CD4-positive, alpha-beta T cell treated with Interleukin-17A for 4 hours (primary cell): Measurements from ENCODE around the gene RAX.
"Not testable (repeated sequence)": the region's sequence is repeated elsewhere in the genome, so short reads cannot be mapped to it uniquely, and the experiment has no call there.

Experiments
- DNase-seq: peaks from one replicate; pipeline ENCODE4 v3.0.0-alpha.2; 2020; ENCODE audit warnings: mixed read lengths

Gene RAX

DNA sequence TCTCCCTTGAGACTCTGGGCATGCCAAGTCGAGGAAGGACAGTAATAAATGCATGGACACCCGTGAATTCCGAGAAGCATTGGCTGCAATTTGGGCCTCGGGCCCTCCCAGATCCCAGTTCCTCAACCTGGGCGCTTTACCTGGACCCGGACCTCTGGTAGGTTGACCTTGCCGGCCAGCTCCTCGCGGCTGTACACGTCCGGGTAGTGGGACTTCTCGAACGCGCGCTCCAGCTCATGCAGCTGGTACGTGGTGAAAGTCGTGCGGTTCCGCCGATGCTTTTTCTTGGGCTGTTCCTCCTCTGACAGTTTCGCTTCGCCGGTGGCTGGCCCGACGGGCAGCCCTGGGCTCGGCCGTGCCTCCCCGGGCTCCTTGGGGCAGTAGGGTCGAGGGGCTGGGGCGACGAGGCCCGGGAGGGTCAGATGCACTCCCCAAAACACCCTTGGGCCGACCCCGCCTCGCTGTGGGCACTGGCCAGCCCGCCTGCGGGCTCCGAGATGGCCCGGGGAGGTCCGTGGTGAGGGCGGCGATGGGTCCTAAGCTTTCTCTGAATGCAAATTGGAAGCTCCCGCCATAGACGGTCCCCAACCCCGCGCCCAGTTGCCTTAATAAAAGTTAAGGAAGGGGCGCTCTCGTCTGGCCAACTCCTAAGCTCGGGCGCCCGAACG, 899 bp downstream of the RAX start:
- no peak for DNase-seq

DNA sequence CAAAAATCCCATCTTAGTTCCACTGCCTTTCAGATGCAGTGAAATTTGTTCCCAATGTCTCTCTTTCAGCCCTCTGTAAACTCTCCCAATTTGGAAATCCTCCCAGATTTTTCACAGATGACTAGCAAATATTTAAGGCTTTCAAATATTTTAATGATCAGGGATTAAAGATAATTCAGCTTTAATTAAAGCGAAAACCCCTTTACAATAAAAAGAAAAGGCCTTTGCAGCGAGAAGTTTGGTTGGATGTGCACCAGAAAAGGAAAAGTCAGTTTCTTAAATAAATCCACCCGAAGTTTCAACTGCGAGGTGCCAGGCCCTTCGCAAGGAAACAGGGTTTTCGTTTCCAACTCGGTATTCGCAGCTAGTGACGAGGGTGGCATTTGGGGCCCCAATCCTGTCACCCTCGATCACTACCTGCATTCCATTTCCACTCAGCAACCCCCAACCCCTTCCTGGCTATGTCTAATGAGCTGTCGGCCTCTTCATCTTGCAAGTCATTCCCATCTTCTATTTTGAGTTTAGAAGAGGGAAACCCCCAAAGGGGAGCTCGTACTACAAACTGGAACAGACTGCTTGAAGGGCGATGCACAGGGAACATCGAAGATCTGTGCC, 1.5 kb downstream of the RAX start:
- no peak for DNase-seq

DNA sequence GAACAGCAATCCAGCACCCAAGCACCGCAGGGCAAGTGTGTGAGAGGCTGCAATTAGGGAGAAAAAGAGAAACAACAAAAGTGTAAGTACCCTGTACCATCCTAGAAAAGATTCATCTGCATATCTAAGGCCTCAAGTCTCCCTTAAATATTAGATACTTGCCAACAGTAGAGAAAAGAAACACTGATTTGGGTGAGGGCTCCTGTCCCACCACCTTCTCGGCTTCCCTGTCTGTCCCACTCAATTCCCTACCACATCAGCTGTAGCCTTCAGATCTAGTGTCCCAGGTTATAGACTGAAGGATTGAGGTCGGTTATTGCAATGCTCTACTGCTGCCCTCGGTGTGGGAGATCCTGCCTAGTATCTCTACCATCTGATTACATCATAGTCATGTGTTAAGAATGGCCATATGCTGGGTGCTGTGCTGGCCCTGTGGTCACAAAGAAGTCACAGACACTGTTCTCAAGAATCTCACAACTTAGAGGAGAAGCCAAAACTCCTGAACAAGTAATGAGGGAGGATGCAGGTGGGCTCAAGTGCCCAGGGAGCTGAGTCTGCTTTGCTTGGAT, 2.5 kb downstream of the RAX start:
- no peak for DNase-seq

DNA sequence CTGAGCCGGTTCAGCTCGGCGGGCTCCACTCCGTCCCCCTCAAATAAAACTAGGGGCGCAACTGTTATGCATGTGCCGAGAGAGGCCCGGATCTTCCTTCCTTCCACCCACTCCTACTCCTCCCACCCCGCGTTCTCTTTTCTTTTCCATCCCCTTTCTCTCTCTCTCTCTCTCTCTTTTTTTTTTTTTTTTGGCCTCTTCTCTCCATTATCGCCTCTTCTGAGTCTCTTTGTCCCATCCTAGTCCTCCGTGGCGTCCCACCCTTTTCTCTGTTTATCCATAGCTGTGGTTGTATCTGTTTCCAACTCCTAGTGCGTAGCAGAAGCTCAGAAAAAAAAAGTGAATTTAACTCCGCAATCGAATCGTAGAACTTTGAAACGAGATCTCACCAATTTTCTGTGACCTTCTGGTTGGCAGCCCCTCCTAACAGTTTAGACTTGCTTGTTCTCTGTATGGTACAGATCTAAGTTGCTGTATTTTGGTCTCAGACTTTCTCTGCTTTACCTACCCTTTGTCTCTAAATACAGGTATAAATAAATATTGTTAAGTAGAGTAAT, 3.6 kb downstream of the RAX start:
- no peak for DNase-seq

DNA sequence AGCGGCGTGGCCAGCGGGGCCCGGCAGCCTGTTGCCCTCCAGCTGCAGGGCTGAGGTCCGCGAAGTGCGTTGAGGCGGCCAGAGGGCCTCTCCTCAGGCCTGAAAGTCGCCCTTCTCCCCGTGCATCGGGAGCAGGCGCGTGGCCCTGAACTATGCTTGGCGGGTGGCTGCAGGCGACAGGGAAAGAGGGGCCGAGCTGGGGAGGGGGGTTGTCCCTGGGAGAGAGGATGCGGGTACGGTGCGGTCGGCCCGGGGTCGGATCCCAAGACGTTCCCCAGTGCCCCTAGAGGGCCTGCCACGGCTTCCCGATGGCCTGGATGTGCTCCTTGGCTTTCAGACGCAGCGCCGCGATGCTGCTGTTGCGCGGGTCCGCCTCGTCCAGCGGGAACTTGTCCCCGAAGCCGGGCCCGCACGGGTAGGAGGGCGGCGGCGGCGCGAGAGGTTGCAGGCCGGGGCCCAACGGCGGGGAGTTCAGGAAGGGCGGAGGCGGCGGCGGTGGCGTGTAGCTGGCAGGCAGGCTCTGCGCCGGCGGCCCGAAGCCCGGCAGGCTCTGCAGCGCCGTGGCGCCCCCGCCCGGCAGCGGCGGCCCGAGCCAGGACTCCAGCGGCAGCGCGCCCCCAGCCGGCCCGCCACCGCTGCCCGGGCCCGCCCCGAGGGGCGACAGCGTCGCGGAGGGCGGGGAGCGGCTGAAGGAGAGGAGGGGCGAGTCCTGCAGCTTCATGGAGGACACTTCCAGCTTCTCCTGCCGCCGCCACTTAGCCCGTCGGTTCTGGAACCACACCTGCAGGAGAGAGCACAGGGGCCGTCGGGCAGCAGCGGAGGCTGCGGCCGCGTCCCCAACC, 4.3 kb downstream of the RAX start:
- no peak for DNase-seq

DNA sequence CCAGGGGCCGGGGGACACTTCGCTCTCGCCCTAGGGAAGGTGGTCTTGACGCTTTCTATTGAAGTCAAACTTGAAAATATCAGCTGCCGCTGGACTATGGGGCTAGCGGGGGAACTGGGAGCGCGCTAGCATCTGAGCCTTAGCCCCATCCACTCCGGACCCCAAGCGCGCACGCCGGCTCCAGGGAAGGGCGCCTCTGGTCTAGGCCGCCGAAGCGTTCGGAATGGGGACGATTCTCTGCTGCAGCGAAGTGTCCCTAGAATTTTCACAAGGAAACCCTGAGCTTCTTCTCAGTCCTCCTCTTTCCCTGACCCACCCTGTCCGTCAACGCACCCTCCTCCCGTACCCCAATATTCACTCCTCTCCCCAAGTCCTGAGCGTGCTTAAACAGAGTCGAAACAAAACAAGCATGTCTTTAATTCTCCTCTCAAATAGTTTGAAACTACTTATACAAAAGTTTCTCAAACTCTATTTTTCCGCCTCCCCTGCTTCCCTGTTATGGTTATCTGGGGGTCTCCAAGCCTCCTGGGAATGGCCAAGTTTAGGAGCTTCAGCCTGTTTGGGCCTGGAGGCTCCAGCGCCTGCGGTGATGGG, 5.0 kb downstream of the RAX start:
- DNase-seq, result no peak

DNA sequence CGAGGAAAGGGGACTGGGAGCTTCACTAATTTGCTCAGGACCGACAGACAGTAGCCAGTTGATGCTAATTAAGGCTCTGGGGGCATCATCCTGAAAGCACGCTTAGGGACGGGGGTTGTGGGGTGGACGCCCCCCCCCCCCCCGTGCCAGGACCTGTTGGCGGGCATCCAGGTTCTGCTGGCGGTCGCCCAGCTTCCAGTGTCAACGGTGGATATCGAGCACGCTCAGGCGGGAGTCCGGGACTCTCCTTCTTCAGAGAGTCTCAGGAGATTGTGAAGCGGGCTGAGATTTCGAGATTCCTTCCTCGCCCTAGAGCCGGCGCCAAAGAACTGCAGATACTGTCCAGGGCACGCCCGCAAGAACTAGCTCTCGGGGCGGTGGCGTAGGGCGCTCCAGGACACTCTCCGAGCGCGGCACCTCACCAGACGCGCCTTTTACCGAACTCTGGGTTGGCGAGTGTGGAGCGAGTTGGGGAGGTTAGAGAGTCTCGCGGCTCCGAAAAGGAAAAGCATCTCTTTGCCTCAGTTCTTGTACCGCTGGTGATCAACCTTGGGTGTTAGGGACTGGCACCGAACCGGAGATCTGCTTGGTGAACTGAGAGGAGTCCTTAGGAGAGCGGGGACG, 5.6 kb downstream of the RAX start:
- no peak for DNase-seq

DNA sequence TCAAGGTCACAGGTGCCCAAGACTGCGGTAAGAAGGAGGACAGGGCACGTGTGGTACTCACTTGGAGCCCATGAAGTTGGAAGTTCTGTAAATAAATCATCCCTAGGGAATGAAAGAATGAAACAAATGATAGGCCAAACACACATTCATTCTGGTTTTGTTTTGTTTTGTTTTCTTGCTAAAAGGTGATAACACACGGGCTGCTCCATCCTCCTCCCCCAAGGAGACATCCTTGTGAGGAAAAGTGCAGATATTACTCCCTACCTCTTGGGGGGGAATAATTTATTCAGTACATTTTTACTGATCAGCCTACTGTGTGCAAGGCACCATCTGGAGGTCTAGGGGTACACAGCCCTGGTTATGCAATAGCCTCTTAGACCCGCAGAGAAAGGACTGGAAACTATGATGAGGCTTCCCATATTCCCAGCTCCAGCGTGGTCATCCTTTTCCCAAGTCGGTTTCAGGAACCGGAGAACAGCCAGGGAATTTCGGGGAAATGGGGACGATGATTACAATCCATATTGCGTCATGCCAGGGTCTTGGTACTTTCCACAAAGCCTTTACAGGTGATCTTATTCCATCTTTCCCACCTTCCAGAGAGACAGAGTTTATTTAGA, 6.3 kb downstream of the RAX start:
- no peak for DNase-seq

DNA sequence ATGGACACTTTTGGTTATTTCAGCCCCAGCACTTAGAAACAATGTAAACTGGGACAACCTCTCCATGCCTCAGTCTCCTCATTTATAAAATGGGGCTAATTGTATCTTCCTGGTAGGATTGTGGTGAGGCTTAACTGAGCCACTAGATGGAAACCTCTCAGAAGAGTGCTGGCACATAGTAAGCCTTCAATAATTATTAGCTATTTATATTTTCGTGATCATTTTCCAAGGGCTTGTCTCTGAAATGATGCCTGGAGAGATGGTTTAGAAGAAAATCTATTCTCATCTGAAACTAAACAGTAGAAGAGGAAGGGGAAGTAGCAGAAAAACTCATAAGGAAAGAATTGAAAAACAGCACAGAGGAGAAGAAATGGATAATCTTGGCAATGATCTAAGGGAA, 6.8 kb downstream of the RAX start:
- DNase-seq, result no peak

DNA sequence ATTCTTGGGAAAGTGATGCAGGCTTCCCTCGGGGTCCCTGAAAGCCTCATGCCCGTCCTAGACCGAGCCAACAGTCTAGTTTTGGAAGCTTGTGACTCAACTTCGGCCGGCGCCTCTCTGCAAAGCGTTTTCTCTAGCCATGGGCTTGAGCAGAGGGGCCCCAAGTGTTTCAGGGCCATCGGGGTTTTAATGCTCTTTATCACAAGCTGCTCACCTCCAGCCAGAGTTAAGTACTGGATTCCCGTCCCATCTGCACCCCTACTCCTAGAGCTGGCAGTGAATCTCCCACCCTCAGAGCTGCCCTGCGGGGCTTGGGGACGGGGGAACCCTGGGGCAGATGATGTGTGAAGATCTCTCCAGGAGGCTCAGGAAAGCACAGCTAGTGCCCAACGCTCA, 7.3 kb downstream of the RAX start:
- no peak for DNase-seq

DNA sequence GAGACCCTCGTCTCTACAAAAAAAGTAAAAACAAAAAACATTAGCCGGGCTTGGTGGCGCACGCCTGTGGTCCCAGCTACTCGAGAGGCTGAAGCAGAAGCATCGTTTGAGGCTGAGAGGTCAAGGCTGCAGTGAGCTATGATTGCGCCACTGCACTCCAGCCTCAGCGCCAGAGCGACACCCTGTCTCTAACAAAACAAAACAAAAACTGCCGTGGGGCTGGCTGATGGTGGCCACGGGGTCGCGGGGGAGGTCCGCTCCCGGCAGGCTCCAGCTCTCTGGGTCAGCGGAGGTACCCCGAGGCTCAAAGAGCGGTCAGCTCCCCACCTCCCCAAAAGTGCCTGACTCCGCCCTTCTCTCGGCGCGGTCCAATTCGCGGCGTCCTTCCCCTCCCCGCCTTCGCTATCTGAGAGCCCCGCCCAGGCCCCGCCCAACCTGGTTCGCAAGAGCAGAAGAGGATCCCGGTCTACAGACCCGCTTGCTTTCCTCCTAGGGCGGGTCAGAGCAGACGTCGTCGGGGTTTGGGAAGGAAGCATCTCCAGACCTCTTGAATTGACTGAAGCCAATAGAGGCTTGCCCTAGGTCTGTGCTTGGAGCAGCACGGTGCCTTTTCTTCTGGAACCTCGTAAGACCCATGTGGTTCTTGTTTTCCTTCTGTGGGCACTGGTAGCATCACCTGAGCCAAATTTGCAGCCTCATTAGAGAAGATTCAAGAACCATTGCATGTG, 7.8 kb downstream of the RAX start:
- DNase-seq, result no peak

DNA sequence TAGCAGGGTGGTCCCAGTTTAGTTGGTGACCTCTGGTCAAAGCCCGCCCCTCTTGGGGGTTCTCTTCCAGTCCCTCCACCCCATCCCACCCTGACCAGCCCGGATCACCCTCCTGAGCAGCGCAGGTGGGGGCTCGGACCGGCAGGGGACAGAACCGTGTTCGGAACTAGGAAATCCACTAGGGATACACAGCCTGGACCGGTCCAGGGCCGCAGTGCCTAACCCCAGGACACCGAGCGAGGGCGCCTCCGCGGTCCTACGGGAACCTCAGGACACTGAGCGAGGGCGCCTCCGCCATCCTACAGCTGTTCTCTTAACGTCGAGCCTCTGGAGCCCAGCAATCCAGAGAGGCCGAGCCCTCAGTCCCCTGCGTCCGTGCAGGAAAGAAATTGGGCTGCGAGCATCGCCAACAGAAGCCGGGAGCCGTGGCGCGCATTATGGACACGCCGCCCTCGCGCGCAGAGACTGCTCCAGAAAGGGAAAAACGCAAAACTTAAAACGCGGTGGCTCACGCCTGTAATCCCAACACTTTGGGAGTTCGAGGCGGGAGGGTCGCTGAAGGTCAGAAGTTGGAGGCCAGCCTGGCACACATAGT, 8.5 kb downstream of the RAX start:
- no peak for DNase-seq

DNA sequence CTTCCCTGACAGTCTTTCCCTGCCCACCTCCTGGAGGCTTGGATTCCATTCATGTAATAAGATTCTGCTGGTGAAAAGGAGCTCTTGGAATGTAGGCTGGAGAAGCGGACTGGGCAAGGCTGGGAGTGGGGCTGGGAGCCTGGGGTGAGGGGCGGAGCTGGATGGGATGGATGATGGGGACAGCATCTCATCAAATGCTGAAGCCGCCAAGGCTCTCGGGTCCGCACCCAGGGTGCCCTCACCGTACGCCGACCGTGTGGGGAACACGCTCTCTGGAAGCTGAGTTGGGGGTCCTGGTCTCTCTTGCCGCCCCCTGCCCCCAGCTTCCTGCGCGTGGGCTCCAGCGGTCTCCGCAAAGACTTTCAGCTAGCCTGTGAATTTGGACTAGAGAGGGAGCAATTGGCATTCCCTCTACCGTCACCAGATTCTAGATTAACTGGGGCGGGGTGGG, 9.1 kb downstream of the RAX start:
- DNase-seq, result no peak

DNA sequence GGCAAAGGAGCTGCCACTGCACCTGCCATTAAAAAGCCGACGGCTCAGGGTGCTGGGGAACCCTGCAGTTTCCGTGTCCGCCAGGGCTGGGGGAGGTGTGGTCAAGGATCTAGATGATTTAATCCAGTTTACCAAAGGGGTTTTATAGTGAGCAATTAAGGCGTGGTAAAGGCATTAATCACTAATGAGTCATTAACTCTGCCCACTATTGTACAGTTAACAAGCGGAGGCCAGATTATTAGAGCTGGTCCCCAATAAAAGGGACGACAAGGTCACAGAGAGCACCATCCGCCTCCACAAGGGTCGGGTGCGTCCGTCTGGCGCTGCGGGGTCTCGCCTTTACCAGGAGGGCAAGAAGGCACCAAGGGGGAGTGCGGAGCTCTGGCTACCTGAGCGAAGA, 9.6 kb downstream of the RAX start:
- no peak for DNase-seq

DNA sequence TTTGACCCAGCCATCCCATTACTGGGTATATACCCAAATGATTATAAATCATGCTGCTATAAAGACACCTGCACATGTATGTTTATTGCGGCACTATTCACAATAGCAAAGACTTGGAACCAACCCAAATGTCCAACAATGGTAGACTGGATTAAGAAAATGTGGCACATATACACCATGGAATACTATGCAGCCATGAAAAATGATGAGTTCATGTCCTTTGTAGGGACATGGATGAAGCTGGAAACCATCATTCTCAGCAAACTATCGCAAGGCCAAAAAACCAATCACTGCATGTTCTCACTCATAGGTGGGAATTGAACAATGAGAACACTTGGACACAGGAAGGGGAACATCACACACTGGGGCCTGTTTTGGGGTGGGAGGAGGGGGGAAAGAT, 11.0 kb downstream of the RAX start:
- not testable (repeated sequence) for DNase-seq

DNA sequence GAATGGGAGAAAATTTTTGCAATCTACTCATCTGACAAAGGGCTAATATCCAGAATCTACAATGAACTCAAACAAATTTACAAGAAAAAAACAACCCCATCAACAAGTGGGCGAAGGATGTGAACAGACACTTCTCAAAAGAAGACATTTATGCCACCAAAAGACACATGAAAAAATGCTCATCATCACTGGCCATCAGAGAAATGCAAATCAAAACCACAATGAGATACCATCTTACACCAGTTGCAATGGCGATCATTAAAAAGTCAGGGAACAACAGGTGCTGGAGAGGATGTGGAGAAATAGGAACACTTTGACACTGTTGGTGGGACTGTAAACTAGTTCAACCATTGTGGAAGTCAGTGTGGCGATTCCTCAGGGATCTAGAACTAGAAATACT, 11.4 kb downstream of the RAX start:
- DNase-seq, result not testable (repeated sequence)

DNA sequence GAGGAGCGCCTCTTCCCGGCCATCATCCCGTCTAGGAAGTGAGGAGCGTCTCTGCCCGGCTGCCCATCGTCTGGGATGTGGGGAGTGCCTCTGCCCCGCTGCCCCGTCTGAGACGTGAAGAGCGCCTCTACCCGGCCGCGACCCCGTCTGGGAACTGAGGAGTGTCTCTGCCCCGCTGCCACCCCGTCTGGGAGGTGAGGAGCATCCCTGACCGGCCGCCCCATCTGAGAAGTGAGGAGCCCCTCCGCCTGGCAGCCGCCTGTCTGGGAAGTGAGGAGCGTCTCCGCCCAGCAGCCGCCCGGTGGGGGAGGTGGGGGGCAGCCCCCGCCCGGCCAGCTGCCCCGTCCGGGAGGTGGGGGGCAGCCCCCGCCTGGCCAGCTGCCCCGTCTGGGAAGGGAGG, 17.8 kb downstream of the RAX start:
- DNase-seq, result not testable (repeated sequence)

DNA sequence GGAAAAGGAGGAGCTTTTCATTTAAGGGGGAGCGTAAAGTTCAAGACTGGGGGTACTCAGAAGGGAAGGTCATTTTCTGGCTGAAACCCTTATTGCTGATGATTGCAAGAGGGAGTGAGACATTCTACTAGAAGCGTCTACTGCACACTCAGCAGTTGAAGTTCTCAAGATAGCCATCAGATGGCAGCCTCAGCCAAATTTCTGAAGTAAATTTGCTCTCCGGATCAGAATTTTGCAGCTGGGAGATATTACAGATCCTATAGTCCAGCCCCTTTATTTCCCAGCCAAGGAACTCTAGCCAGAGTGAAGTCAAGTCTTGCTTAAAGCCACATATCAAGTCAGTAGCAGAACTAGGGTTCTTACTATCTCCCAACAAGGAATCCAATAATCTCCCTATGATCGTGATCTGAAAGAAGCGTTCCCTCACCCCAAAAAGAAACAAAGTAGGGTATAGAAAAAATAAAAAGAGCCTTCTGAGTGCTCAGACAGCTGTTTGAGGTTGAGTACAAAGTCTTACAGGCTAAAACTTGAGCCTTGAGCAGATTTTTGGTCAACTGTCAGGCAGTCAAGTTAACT, 24.0 kb downstream of the RAX start:
- peak; percentile 23 for DNase-seq

DNA sequence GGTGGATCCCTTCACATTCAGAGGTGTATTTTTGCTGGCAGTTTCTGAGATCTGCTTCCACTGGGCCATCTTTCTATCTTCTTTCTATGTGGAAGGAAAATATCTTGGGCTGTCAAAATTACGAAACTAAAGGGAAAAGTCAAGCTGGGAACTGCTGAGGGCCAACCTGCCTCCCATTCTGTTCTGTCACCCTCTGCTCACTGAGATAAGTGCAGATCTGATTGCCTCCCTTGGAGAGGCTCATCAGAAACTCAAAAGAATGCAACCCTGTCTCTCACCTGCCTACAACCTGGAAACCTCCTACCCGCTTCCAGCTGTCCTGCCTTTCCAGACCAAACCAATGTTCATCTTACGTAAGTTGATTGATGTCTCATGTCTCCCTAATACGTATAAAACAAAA, 26.5 kb downstream of the RAX start:
- no peak for DNase-seq

DNA sequence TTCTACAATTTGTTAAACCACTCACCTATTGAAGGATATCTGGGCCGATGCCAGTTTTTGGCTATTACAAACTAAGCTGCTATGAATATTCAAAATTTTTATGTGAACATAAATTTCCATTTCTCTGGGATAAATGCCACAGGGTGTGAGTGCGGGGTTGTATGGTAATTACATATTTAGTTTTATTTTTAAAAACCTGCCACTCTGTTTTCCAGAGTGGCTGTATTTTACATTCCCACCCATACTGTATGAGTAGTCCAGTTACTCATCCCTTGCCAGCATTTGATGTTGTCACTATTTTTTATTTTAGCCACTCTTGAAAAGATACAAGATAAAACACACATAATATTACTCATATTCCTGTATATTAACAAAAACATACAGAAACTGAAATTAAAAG, 30.3 kb downstream of the RAX start:
- DNase-seq, result no peak

DNA sequence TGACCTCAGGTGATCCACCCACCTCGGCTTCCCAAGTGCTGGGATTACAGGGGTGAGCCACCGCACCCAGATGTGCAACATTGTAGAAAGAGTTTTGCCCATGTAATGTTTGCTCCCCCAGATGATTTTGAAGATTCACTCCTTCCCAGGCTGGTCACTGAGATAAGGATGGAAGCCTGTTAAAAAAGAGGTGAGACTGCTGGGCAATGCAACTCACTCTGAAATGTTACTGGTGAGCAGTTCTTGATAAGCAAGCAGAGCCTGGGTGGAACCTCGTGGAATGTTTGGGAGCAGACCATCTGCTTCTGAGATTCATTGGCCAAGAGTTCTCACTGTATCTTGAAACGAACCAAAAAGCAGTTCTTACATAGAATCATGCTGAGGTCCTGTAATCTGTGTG, 33.6 kb downstream of the RAX start:
- no peak for DNase-seq
